ENCODE results near the gene TMEM218. TPM values are rescaled to one million over a fixed set of nuclear protein-coding genes. Genes with fewer than 3 reads are reported as not detected.

The TMEM218 gene
- total and polyA plus RNA-seq, 10 of the 15 experiments (the other 5 are each of a cell fraction or from before 2014, with no cell fraction given): 11.2 to 50.3 (median 28.8) TPM

DNA sequence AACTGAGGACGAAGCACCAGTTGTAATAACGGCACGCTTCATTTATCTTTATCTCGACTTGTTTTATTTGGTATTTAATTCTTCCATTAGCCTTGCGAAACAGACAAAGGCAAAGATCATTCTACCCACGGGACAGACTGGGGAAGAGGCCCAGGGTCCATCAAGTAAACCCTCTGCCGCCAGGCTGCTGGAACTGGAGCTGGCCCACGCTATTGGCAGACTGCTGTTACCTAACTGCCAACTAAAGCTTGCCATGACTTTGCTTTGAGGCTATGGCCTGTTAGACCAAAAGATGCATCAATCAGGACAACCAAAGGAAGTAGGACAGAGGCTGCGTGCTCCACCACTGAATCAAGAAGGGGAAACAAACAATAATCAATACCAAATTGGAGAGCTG is 780 bp upstream of the TMEM218 start:
- in situ Hi-C loops (cut with MboI): no loop called here
- Histone ChIP-seq H3K27ac (ENCODE audit: control insufficient read depth, insufficient read depth) (no peak overlapping the region), H3K36me3 (ENCODE audit: control insufficient read depth in 2 of 2, insufficient read depth in 2 of 2, low read length in 1 of 2) (no peaks in the 10 kb centered on the region), H3K4me1 (ENCODE audit: control insufficient read depth, insufficient read depth, low read length) (no peaks in the 10 kb centered on the region; the same call in 1 of the 2 replicates), H3K4me3 (peak overlapping the region; percentile 55), H3K79me2 (ENCODE audit: control insufficient read depth, insufficient read depth, low read length) (peaks cover 10% of the 10 kb centered on the region), H2AFZ (ENCODE audit: control insufficient read depth, low read depth, low read length) (peak overlapping the region; percentile 46), H4K20me1 (ENCODE audit: control insufficient read depth, insufficient read depth) (no peaks in the 10 kb centered on the region), H3K9ac (ENCODE audit: control insufficient read depth, insufficient read depth, low read length) (no peak overlapping the region), H3K27me3 (replicated peaks in 1 of 2; ENCODE audit: control insufficient read depth in 2 of 2, insufficient read depth in 2 of 2, low read length in 1 of 2) (no peaks in the 10 kb centered on the region), H3K4me2 (ENCODE audit: control insufficient read depth, insufficient read depth) (peak overlapping the region; percentile 85), H3K9me3 (replicated peaks; ENCODE audit: control insufficient read depth, insufficient read depth, low read length) (no peaks in the 10 kb centered on the region; the same call in 2 of the 3 replicates)
- ChIA-PET POLR2A (interaction anchor here (0.7 to 3.9 kb wide), 9 partner anchors 9 to 523 kb away, joined by 3 to 55 read pairs (median 4); partner anchors contain the start of gene CCDC15), RAD21 (ENCODE audit: unreplicated experiment) (interaction anchor here (0.7 to 8.6 kb wide), 11 partner anchors 12 to 234 kb away, joined by 3 to 87 read pairs (median 5); partner anchors contain the start of genes CCDC15 and SLC37A2), CTCF (interaction anchor here (0.9 to 5.9 kb wide), 11 partner anchors 9 to 351 kb away, joined by 3 to 53 read pairs (median 6); partner anchors contain the start of genes CCDC15 and SLC37A2), SMC1A (ENCODE audit: uncharacterized antibody, unreplicated experiment) (interaction anchor here (1.0 to 4.5 kb wide), 13 partner anchors 9 to 457 kb away, joined by 3 to 57 read pairs (median 5); partner anchors contain the start of genes CCDC15, EI24 and SLC37A2)
- TSS peak; percentile 95 for BruUV-seq (replicated peaks)
- FAIRE-seq (no peak), ATAC-seq (no peak), DNase-seq (ENCODE audit: low read depth, low spot score) (no peak)
- intact Hi-C loops (cut with micrococcal nuclease; ENCODE audit: unreplicated experiment): no loop called here
- WGBS (ENCODE audit: insufficient coverage, insufficient replicate concordance, low lambda C conversion rate, missing lambda C conversion rate): 68% methylated on average over 9 of the region's 9 CpGs
- TF ChIP-seq SMC3 (IDR thresholded peaks at IDR 0.05; ENCODE audit: borderline replicate concordance, low read length) (no peak), SKIL (IDR thresholded peaks at IDR 0.05; ENCODE audit: low read depth, poor library complexity, severe bottlenecking) (no peak), RELA (IDR thresholded peaks at IDR 0.05; ENCODE audit: borderline replicate concordance, partially characterized antibody) (no peak), BACH1 (IDR thresholded peaks at IDR 0.05; ENCODE audit: borderline replicate concordance) (no peak), IKZF2 (IDR thresholded peaks at IDR 0.05) (no peak), ZNF687 (IDR thresholded peaks at IDR 0.05) (no peak), ZSCAN29 (IDR thresholded peaks at IDR 0.05) (no peak), RUNX3 (IDR thresholded peaks at IDR 0.05; ENCODE audit: low read length) (no peak), CHD4 (IDR thresholded peaks at IDR 0.05) (no peak), KAT2A (conservative IDR thresholded peaks at IDR 0.05; ENCODE audit: control insufficient read depth, low read depth, low read length) (no peak), SUZ12 (IDR thresholded peaks at IDR 0.05; ENCODE audit: unreplicated experiment) (no peak), TCF7 (IDR thresholded peaks at IDR 0.05; ENCODE audit: borderline replicate concordance) (no peak), GATAD2B (conservative IDR thresholded peaks at IDR 0.05; ENCODE audit: low read depth) (no peak), NFIC (IDR thresholded peaks at IDR 0.05; ENCODE audit: low read depth, low read length) (no peak), RBBP5 (conservative IDR thresholded peaks at IDR 0.05) (no peak)
- TF ChIP-seq, protein P1, sequence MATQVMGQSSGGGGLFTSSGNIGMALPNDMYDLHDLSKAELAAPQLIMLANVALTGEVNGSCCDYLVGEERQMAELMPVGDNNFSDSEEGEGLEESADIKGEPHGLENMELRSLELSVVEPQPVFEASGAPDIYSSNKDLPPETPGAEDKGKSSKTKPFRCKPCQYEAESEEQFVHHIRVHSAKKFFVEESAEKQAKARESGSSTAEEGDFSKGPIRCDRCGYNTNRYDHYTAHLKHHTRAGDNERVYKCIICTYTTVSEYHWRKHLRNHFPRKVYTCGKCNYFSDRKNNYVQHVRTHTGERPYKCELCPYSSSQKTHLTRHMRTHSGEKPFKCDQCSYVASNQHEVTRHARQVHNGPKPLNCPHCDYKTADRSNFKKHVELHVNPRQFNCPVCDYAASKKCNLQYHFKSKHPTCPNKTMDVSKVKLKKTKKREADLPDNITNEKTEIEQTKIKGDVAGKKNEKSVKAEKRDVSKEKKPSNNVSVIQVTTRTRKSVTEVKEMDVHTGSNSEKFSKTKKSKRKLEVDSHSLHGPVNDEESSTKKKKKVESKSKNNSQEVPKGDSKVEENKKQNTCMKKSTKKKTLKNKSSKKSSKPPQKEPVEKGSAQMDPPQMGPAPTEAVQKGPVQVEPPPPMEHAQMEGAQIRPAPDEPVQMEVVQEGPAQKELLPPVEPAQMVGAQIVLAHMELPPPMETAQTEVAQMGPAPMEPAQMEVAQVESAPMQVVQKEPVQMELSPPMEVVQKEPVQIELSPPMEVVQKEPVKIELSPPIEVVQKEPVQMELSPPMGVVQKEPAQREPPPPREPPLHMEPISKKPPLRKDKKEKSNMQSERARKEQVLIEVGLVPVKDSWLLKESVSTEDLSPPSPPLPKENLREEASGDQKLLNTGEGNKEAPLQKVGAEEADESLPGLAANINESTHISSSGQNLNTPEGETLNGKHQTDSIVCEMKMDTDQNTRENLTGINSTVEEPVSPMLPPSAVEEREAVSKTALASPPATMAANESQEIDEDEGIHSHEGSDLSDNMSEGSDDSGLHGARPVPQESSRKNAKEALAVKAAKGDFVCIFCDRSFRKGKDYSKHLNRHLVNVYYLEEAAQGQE (IDR thresholded peaks at IDR 0.05; ENCODE audit: low read depth, low read length): no peak
